Neural cell (in vitro differentiated cells): ENCODE data around the gene MRTFA.
"Not testable (repeated sequence)": the region's sequence is repeated elsewhere in the genome, so short reads cannot be mapped to it uniquely, and the experiment has no call there.

Source experiments
- EZH2 ChIP-seq: fragments of 200-600, 300-800 bp; shearing (Covaris generic), sonication (generic); IDR thresholded peaks from 2 replicates; pipeline ENCODE4 v1.6.1; 2014; ENCODE audit warnings: antibody characterized with exemption, low read length, borderline replicate concordance, mild to moderate bottlenecking; ENCODE audit not compliant: insufficient read depth, poor library complexity, severe bottlenecking
- POLR2AphosphoS5 ChIP-seq: IDR thresholded peaks from 2 replicates; pipeline ENCODE4 v1.6.1; 2012
- TF ChIP-seq, protein P1 (sequence below): fragments of 450-650 bp; IDR thresholded peaks from 2 replicates; pipeline ENCODE4 v1.5.1; 2014; ENCODE audit warnings: antibody characterized with exemption, mild to moderate bottlenecking, moderate library complexity; ENCODE audit not compliant: poor library complexity, severe bottlenecking
- TF ChIP-seq, protein P2 (sequence below): IDR thresholded peaks from 2 replicates; pipeline ENCODE4 v1.6.1; 2012; ENCODE audit warnings: borderline replicate concordance

DNA sequence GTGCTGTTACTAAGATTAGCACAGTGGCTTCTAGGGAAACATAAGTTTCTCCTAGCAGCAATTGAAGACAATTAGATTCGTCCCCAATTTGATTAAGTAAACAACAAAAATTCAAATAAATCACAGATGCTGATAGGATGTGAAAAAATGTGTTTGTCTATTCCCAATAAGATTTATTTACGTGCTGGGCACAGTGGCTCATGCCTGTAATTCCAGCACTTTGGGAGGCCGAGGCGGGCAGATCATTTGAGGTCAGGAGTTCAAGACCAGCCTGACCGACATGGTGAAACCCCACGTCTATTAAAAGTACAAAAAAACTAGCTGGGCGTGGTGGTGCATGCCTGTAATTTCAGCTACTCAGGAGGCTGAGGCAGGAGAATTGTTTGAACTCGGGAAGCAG is 128.5 kb downstream of the MRTFA start:
- TF ChIP-seq, protein P1, sequence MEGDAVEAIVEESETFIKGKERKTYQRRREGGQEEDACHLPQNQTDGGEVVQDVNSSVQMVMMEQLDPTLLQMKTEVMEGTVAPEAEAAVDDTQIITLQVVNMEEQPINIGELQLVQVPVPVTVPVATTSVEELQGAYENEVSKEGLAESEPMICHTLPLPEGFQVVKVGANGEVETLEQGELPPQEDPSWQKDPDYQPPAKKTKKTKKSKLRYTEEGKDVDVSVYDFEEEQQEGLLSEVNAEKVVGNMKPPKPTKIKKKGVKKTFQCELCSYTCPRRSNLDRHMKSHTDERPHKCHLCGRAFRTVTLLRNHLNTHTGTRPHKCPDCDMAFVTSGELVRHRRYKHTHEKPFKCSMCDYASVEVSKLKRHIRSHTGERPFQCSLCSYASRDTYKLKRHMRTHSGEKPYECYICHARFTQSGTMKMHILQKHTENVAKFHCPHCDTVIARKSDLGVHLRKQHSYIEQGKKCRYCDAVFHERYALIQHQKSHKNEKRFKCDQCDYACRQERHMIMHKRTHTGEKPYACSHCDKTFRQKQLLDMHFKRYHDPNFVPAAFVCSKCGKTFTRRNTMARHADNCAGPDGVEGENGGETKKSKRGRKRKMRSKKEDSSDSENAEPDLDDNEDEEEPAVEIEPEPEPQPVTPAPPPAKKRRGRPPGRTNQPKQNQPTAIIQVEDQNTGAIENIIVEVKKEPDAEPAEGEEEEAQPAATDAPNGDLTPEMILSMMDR, result not testable (repeated sequence)
- TF ChIP-seq, protein P2, sequence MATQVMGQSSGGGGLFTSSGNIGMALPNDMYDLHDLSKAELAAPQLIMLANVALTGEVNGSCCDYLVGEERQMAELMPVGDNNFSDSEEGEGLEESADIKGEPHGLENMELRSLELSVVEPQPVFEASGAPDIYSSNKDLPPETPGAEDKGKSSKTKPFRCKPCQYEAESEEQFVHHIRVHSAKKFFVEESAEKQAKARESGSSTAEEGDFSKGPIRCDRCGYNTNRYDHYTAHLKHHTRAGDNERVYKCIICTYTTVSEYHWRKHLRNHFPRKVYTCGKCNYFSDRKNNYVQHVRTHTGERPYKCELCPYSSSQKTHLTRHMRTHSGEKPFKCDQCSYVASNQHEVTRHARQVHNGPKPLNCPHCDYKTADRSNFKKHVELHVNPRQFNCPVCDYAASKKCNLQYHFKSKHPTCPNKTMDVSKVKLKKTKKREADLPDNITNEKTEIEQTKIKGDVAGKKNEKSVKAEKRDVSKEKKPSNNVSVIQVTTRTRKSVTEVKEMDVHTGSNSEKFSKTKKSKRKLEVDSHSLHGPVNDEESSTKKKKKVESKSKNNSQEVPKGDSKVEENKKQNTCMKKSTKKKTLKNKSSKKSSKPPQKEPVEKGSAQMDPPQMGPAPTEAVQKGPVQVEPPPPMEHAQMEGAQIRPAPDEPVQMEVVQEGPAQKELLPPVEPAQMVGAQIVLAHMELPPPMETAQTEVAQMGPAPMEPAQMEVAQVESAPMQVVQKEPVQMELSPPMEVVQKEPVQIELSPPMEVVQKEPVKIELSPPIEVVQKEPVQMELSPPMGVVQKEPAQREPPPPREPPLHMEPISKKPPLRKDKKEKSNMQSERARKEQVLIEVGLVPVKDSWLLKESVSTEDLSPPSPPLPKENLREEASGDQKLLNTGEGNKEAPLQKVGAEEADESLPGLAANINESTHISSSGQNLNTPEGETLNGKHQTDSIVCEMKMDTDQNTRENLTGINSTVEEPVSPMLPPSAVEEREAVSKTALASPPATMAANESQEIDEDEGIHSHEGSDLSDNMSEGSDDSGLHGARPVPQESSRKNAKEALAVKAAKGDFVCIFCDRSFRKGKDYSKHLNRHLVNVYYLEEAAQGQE, result not testable (repeated sequence)
- not testable (repeated sequence) for TF ChIP-seq EZH2, POLR2AphosphoS5
